ENCODE data around the gene HBA1. TPM values are rescaled to one million over a fixed set of nuclear protein-coding genes. Genes with fewer than 3 reads are reported as not detected.
A peak's percentile ranks its signal among the peaks of the same experiment; 100 is the strongest.
"Not testable (repeated sequence)": the region's sequence is repeated elsewhere in the genome, so short reads cannot be mapped to it uniquely, and the experiment has no call there.

HBA1 gene
- total RNA-seq, 1 experiment from 2014 or later, result 3.4 TPM

DNA sequence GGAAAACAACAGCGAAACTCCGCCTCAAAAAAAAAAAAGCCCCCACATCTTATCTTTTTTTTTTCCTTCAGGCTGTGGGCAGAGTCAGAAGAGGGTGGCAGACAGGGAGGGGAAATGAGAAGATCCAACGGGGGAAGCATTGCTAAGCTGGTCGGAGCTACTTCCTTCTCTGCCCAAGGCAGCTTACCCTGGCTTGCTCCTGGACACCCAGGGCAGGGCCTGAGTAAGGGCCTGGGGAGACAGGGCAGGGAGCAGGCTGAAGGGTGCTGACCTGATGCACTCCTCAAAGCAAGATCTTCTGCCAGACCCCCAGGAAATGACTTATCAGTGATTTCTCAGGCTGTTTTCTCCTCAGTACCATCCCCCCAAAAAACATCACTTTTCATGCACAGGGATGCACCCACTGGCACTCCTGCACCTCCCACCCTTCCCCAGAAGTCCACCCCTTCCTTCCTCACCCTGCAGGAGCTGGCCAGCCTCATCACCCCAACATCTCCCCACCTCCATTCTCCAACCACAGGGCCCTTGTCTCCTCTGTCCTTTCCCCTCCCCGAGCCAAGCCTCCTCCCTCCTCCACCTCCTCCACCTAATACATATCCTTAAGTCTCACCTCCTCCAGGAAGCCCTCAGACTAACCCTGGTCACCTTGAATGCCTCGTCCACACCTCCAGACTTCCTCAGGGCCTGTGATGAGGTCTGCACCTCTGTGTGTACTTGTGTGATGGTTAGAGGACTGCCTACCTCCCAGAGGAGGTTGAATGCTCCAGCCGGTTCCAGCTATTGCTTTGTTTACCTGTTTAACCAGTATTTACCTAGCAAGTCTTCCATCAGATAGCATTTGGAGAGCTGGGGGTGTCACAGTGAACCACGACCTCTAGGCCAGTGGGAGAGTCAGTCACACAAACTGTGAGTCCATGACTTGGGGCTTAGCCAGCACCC lies 1.2 kb upstream of the HBA1 start:
- no peak overlapping the region for H3K27ac Mint-ChIP-seq
- H3K36me3 Mint-ChIP-seq, result no peaks in the 10 kb centered on the region
- no peak for TF ChIP-seq NFATC4 (CRISPR knock-in tag; IDR thresholded peaks at IDR 0.05)
- DNase-seq (ENCODE audit: low spot score), result no peak
- no peaks in the 10 kb centered on the region for H3K9me3 Mint-ChIP-seq
- CTCF ChIA-PET, result interaction anchor here (0.6 to 1.4 kb wide), 3 partner anchors 60 to 78 kb away, joined by 3 to 4 read pairs (median 3); no protein-coding TSS in a partner anchor
- peaks cover 86% of the 10 kb centered on the region for H3K27me3 Mint-ChIP-seq (ENCODE audit: low read depth)
- no peak for ATAC-seq
- peak overlapping the region; percentile 39 for H3K4me3 Mint-ChIP-seq
- POLR2A ChIA-PET, result no interaction called here
- peaks cover 21% of the 10 kb centered on the region for H3K4me1 Mint-ChIP-seq

DNA sequence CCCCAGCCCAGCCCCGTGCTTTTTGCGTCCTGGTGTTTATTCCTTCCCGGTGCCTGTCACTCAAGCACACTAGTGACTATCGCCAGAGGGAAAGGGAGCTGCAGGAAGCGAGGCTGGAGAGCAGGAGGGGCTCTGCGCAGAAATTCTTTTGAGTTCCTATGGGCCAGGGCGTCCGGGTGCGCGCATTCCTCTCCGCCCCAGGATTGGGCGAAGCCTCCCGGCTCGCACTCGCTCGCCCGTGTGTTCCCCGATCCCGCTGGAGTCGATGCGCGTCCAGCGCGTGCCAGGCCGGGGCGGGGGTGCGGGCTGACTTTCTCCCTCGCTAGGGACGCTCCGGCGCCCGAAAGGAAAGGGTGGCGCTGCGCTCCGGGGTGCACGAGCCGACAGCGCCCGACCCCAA lies 474 bp upstream of the HBA1 start:
- Mint-ChIP-seq H3K4me3 (peak overlapping the region; percentile 52), H3K4me1 (peaks cover 16% of the 10 kb centered on the region), H3K27me3 (ENCODE audit: low read depth) (peaks cover 83% of the 10 kb centered on the region)
- POLR2A ChIA-PET; DNase-seq (ENCODE audit: low spot score); H3K27ac Mint-ChIP-seq; H3K9me3 Mint-ChIP-seq; H3K36me3 Mint-ChIP-seq: not testable (repeated sequence)
- ATAC-seq, result peak; percentile 27
- CTCF ChIA-PET, result interaction anchor here (1.2 to 1.4 kb wide), 2 partner anchors 69 to 79 kb away, joined by 3 to 4 read pairs; no protein-coding TSS in a partner anchor

DNA sequence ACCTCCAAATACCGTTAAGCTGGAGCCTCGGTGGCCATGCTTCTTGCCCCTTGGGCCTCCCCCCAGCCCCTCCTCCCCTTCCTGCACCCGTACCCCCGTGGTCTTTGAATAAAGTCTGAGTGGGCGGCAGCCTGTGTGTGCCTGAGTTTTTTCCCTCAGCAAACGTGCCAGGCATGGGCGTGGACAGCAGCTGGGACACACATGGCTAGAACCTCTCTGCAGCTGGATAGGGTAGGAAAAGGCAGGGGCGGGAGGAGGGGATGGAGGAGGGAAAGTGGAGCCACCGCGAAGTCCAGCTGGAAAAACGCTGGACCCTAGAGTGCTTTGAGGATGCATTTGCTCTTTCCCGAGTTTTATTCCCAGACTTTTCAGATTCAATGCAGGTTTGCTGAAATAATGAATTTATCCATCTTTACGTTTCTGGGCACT lies 928 bp downstream of the HBA1 start:
- CTCF ChIA-PET, result interaction anchor here (0.9 to 1.8 kb wide), 4 partner anchors 60 to 112 kb away, joined by 3 to 6 read pairs (median 3); no protein-coding TSS in a partner anchor

DNA sequence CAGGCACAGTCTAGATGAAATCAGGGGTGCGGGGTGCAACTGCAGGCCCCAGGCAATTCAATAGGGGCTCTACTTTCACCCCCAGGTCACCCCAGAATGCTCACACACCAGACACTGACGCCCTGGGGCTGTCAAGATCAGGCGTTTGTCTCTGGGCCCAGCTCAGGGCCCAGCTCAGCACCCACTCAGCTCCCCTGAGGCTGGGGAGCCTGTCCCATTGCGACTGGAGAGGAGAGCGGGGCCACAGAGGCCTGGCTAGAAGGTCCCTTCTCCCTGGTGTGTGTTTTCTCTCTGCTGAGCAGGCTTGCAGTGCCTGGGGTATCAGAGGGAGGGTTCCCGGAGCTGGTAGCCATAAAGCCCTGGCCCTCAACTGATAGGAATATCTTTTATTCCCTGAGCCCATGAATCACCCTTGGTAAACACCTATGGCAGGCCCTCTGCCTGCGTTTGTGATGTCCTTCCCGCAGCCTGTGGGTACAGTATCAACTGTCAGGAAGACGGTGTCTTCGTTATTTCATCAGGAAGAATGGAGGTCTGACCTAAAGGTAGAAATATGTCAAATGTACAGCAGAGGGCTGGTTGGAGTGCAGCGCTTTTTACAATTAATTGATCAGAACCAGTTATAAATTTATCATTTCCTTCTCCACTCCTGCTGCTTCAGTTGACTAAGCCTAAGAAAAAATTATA lies 1.6 kb downstream of the HBA1 start:
- peaks cover 71% of the 10 kb centered on the region for H3K27me3 Mint-ChIP-seq (ENCODE audit: low read depth)
- H3K4me3 Mint-ChIP-seq, result peak overlapping the region; percentile 28; the same call in 1 of the 2 replicates
- no peaks in the 10 kb centered on the region for H3K36me3 Mint-ChIP-seq
- ChIA-PET POLR2A (no interaction called here), CTCF (interaction anchor here (0.9 to 1.8 kb wide), 4 partner anchors 9 to 81 kb away, joined by 3 to 6 read pairs (median 3); no protein-coding TSS in a partner anchor)
- no peak for DNase-seq (ENCODE audit: low spot score)
- H3K27ac Mint-ChIP-seq, result no peak overlapping the region
- no peak for ATAC-seq
- H3K9me3 Mint-ChIP-seq, result no peaks in the 10 kb centered on the region
- H3K4me1 Mint-ChIP-seq, result peaks cover 13% of the 10 kb centered on the region
- no peak for TF ChIP-seq FOXJ3 (CRISPR knock-in tag; IDR thresholded peaks at IDR 0.05; ENCODE audit: borderline replicate concordance)
- TF ChIP-seq, protein P1, sequence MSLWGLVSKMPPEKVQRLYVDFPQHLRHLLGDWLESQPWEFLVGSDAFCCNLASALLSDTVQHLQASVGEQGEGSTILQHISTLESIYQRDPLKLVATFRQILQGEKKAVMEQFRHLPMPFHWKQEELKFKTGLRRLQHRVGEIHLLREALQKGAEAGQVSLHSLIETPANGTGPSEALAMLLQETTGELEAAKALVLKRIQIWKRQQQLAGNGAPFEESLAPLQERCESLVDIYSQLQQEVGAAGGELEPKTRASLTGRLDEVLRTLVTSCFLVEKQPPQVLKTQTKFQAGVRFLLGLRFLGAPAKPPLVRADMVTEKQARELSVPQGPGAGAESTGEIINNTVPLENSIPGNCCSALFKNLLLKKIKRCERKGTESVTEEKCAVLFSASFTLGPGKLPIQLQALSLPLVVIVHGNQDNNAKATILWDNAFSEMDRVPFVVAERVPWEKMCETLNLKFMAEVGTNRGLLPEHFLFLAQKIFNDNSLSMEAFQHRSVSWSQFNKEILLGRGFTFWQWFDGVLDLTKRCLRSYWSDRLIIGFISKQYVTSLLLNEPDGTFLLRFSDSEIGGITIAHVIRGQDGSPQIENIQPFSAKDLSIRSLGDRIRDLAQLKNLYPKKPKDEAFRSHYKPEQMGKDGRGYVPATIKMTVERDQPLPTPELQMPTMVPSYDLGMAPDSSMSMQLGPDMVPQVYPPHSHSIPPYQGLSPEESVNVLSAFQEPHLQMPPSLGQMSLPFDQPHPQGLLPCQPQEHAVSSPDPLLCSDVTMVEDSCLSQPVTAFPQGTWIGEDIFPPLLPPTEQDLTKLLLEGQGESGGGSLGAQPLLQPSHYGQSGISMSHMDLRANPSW (CRISPR knock-in tag; conservative IDR thresholded peaks at IDR 0.05; ENCODE audit: low read depth), result no peak
- TF ChIP-seq, protein P2, sequence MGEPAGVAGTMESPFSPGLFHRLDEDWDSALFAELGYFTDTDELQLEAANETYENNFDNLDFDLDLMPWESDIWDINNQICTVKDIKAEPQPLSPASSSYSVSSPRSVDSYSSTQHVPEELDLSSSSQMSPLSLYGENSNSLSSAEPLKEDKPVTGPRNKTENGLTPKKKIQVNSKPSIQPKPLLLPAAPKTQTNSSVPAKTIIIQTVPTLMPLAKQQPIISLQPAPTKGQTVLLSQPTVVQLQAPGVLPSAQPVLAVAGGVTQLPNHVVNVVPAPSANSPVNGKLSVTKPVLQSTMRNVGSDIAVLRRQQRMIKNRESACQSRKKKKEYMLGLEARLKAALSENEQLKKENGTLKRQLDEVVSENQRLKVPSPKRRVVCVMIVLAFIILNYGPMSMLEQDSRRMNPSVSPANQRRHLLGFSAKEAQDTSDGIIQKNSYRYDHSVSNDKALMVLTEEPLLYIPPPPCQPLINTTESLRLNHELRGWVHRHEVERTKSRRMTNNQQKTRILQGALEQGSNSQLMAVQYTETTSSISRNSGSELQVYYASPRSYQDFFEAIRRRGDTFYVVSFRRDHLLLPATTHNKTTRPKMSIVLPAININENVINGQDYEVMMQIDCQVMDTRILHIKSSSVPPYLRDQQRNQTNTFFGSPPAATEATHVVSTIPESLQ (CRISPR knock-in tag; IDR thresholded peaks at IDR 0.05), result no peak
- TF ChIP-seq, protein P3, sequence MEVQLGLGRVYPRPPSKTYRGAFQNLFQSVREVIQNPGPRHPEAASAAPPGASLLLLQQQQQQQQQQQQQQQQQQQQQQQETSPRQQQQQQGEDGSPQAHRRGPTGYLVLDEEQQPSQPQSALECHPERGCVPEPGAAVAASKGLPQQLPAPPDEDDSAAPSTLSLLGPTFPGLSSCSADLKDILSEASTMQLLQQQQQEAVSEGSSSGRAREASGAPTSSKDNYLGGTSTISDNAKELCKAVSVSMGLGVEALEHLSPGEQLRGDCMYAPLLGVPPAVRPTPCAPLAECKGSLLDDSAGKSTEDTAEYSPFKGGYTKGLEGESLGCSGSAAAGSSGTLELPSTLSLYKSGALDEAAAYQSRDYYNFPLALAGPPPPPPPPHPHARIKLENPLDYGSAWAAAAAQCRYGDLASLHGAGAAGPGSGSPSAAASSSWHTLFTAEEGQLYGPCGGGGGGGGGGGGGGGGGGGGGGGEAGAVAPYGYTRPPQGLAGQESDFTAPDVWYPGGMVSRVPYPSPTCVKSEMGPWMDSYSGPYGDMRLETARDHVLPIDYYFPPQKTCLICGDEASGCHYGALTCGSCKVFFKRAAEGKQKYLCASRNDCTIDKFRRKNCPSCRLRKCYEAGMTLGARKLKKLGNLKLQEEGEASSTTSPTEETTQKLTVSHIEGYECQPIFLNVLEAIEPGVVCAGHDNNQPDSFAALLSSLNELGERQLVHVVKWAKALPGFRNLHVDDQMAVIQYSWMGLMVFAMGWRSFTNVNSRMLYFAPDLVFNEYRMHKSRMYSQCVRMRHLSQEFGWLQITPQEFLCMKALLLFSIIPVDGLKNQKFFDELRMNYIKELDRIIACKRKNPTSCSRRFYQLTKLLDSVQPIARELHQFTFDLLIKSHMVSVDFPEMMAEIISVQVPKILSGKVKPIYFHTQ (CRISPR knock-in tag; IDR thresholded peaks at IDR 0.05), result no peak
- TF ChIP-seq, protein P4, sequence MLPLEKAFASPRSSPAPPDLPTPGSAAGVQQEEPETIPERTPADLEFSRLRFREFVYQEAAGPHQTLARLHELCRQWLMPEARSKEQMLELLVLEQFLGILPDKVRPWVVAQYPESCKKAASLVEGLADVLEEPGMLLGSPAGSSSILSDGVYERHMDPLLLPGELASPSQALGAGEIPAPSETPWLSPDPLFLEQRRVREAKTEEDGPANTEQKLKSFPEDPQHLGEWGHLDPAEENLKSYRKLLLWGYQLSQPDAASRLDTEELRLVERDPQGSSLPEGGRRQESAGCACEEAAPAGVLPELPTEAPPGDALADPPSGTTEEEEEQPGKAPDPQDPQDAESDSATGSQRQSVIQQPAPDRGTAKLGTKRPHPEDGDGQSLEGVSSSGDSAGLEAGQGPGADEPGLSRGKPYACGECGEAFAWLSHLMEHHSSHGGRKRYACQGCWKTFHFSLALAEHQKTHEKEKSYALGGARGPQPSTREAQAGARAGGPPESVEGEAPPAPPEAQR (CRISPR knock-in tag; IDR thresholded peaks at IDR 0.05), result no peak
- no peak for TF ChIP-seq MXD4 (CRISPR knock-in tag; IDR thresholded peaks at IDR 0.05; ENCODE audit: borderline replicate concordance)
- TF ChIP-seq, protein P5, sequence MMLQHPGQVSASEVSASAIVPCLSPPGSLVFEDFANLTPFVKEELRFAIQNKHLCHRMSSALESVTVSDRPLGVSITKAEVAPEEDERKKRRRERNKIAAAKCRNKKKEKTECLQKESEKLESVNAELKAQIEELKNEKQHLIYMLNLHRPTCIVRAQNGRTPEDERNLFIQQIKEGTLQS (CRISPR knock-in tag; conservative IDR thresholded peaks at IDR 0.05), result no peak

More for the DNA sequence above, 928 bp downstream of the HBA1 start:
- peak overlapping the region; percentile 28 for H3K4me3 Mint-ChIP-seq
- POLR2A ChIA-PET, result no interaction called here
- ATAC-seq (no peak), DNase-seq (ENCODE audit: low spot score) (no peak)
- no peaks in the 10 kb centered on the region for H3K9me3 Mint-ChIP-seq
- H3K27me3 Mint-ChIP-seq (ENCODE audit: low read depth), result peaks cover 73% of the 10 kb centered on the region
- TF ChIP-seq, protein P6, sequence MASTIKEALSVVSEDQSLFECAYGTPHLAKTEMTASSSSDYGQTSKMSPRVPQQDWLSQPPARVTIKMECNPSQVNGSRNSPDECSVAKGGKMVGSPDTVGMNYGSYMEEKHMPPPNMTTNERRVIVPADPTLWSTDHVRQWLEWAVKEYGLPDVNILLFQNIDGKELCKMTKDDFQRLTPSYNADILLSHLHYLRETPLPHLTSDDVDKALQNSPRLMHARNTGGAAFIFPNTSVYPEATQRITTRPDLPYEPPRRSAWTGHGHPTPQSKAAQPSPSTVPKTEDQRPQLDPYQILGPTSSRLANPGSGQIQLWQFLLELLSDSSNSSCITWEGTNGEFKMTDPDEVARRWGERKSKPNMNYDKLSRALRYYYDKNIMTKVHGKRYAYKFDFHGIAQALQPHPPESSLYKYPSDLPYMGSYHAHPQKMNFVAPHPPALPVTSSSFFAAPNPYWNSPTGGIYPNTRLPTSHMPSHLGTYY (CRISPR knock-in tag; IDR thresholded peaks at IDR 0.05), result no peak
- TF ChIP-seq OVOL2 (CRISPR knock-in tag; IDR thresholded peaks at IDR 0.05; ENCODE audit: borderline replicate concordance) (no peak), ZNF263 (CRISPR knock-in tag; IDR thresholded peaks at IDR 0.05; ENCODE audit: low read depth) (no peak), FOXP1 (CRISPR knock-in tag; IDR thresholded peaks at IDR 0.05; ENCODE audit: borderline replicate concordance) (no peak)
- no peak overlapping the region for H3K27ac Mint-ChIP-seq
- H3K36me3 Mint-ChIP-seq, result no peaks in the 10 kb centered on the region
- peaks cover 13% of the 10 kb centered on the region for H3K4me1 Mint-ChIP-seq

All from WTC11 (cell line).